GM19397 (cell line): ENCODE measurements around the gene WFDC11.

Source experiments
- ATAC-seq: cut with Tn5 transposase; IDR thresholded peaks from one replicate; pipeline ENCODE4 v1.9.1; 2021; ENCODE audit warnings: mild to moderate bottlenecking, moderate library complexity; ENCODE audit not compliant: unreplicated experiment

The WFDC11 gene

GRCh38 chr20:45629496-45630100 is 40.4 kb downstream of the WFDC11 start, which contains the start of gene WFDC10A:
TSS of gene WFDC10A (plus strand) at chr20:45629739. CDS start at chr20:45629814, 75 bp downstream.
- no peak for ATAC-seq

- no peak for ATAC-seq
Observed at GRCh38 chr20:45626540-45626939, 43.5 kb downstream of the WFDC11 start.

GRCh38 chr20:45621593-45621992 is 48.4 kb downstream of the WFDC11 start:
- ATAC-seq = no peak

DNA sequence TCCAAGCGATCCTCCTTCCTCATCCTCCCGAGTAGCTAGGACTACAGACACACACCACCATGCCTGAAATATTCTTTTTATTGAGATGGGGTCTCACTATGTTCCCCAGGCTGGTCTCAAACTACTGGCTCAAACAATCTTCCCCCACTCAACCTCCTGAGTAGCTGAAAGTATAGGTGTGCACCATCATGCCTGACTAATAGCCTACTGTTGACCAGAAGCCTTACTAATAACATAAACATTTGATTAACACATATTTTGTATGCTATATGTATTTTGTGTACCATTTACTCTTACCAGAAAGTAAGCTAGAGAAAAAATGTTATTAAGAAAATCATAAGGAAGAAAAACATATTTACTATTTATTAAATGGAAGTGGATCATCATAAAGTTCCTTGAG is 52.4 kb downstream of the WFDC11 start:
- no peak for ATAC-seq

DNA sequence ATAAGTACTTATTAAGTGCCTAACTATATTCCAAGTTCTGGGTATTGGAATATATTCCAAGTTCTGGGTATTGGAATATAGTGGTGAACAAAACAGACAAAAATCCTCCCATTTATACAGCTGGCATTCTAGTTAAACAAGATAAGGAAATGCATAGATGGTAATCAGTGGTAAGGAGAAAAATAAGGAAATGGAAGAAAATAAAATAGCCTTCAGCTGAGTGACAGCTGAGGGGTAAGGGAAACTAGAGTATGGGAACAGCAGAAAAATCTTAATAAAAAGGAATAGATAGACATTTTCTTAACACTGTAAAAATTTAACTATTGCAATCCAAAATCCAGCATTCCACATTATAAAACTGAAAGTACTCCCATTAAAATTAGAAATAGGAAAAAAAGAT is 57.7 kb downstream of the WFDC11 start:
- no peak for ATAC-seq

- ATAC-seq = no peak
Observed at GRCh38 chr20:45611054-45611453, 59.0 kb downstream of the WFDC11 start.

- no peak for ATAC-seq
Observed at GRCh38 chr20:45607810-45608209, 62.2 kb downstream of the WFDC11 start.
